GM18498 (cell line): ENCODE data around the gene MAP3K15.

Source experiments
- ATAC-seq: cut with Tn5 transposase; IDR thresholded peaks from one replicate; pipeline ENCODE4 v1.9.1; 2021; ENCODE audit warnings: mild to moderate bottlenecking, moderate library complexity; ENCODE audit not compliant: unreplicated experiment

Gene MAP3K15, protein sequence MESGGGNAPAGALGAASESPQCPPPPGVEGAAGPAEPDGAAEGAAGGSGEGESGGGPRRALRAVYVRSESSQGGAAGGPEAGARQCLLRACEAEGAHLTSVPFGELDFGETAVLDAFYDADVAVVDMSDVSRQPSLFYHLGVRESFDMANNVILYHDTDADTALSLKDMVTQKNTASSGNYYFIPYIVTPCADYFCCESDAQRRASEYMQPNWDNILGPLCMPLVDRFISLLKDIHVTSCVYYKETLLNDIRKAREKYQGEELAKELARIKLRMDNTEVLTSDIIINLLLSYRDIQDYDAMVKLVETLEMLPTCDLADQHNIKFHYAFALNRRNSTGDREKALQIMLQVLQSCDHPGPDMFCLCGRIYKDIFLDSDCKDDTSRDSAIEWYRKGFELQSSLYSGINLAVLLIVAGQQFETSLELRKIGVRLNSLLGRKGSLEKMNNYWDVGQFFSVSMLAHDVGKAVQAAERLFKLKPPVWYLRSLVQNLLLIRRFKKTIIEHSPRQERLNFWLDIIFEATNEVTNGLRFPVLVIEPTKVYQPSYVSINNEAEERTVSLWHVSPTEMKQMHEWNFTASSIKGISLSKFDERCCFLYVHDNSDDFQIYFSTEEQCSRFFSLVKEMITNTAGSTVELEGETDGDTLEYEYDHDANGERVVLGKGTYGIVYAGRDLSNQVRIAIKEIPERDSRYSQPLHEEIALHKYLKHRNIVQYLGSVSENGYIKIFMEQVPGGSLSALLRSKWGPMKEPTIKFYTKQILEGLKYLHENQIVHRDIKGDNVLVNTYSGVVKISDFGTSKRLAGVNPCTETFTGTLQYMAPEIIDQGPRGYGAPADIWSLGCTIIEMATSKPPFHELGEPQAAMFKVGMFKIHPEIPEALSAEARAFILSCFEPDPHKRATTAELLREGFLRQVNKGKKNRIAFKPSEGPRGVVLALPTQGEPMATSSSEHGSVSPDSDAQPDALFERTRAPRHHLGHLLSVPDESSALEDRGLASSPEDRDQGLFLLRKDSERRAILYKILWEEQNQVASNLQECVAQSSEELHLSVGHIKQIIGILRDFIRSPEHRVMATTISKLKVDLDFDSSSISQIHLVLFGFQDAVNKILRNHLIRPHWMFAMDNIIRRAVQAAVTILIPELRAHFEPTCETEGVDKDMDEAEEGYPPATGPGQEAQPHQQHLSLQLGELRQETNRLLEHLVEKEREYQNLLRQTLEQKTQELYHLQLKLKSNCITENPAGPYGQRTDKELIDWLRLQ (N-terminal part only)

GRCh38 chrX:19514791-19515614 is at the start of gene MAP3K15:
TSS of gene MAP3K15 (minus strand) at chrX:19515508. CDS start at chrX:19515261, 247 bp downstream.
- no peak for ATAC-seq

- no peak for ATAC-seq
Measured at GRCh38 chrX:19564606-19565005, 49.3 kb upstream of the MAP3K15 start.

DNA sequence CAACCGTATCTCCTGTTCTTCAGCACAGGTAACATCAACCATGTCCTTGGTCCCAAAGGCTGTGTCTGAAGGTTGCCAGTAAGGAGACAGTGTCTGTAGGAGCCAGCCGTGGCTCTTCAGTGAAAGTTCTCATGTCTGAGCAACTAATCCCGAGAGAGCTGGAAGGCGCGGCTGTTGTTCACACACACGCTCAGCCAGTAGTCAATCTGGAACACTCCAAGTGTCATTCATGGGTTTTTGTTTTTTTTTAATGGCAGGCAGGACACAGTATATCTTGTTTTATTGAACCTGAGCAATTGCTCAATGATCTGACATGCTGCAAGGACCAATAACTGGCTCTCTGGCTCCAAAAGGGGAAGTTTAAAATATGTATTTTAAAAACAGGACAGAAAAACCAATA is 48.4 kb upstream of the MAP3K15 start:
- ATAC-seq, result no peak

GRCh38 chrX:19563327-19563726 is 48.0 kb upstream of the MAP3K15 start:
- ATAC-seq, result no peak

DNA sequence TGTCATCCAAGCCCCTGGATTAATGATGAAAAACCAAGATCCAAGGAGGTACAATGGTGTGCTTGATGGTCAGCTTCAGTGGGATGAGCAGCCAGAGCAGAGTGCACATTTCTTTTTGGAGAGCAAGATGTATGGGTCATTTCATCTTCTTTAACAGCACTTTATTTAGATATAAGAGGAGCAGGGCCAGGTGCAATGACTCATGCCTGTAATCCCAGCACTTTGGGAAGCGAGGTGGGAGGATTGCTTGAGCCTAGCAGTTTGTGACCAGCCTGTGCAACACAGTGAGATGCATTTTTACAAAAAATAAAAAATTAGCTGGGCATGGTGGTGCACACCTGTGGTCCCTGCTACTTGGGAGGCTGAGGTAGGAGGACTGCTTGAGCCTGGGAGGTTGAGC is 45.3 kb upstream of the MAP3K15 start:
- ATAC-seq, result no peak

- no peak for ATAC-seq
Measured at GRCh38 chrX:19557822-19558221, 42.5 kb upstream of the MAP3K15 start.

GRCh38 chrX:19556202-19556601 is 40.9 kb upstream of the MAP3K15 start:
- ATAC-seq, result no peak

- ATAC-seq, result no peak
Measured at GRCh38 chrX:19555683-19556082, 40.4 kb upstream of the MAP3K15 start.

GRCh38 chrX:19555236-19555635 is 39.9 kb upstream of the MAP3K15 start:
- no peak for ATAC-seq

GRCh38 chrX:19554786-19555185 is 39.5 kb upstream of the MAP3K15 start:
- ATAC-seq, result no peak

- ATAC-seq, result no peak
Measured at GRCh38 chrX:19552793-19553192, 37.5 kb upstream of the MAP3K15 start.

DNA sequence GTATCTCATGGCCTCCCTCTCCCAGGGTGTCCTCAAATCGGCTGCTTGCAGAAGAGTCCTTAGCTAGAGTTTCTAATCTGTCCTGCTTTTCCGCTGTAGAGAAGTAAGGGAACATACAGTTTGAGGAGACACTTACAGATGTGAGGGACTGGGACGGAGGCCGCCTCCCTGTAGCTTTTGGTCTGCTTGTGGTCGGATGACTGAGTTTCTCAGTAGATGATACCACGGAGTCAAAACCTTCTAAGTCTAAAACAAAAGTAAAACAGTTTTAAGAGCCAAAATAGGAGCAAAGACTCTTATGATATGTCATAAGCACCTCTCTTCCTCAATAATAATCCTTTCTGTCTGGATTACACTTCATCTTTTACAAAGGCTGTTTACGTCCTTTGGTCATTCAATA is 34.5 kb upstream of the MAP3K15 start:
- ATAC-seq, result no peak

GRCh38 chrX:19548934-19549333 is 33.6 kb upstream of the MAP3K15 start:
- no peak for ATAC-seq

DNA sequence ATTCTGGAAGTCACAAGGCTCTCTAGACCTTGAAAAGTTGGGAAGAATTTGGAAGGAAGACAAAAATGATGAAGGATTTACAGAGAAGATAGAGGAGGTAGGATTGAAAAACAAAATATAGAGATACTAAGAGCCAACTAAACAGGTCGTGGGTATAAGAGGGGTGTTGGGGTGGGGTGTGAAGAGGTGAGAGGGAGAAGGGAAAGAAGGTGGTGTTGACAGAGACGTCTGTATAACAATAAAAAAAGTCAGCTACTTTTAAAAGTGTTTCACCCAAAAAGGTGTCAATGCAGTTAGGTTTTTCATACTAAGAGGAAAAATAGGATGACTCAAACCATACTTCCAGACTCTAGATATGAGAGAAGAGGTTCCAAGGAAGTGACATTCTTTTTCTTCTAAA is 33.0 kb upstream of the MAP3K15 start:
- ATAC-seq, result no peak

GRCh38 chrX:19545651-19546050 is 30.3 kb upstream of the MAP3K15 start:
- no peak for ATAC-seq

- ATAC-seq, result no peak
Measured at GRCh38 chrX:19544693-19545305, 29.5 kb upstream of the MAP3K15 start.

DNA sequence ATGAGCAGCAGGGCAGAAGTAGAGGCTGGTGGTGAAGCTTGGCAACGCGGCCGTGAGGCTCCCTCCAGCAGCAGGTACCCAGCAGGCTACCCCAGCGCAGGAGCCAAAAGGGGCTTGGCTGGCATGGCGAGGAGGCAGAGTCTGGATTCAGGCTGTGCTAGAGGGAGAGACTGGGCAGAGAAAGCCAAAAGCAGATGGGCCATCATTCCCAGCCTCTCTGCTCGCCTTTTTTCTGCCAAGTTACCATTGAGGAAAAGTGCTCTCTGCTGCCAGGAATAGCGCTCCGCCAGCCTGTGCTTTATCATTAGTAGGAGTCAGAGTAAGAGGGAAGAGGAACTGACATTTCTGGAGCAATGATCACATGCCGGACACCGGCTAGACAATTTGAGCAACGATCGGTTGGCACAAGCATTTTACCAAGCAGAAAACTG is 28.7 kb upstream of the MAP3K15 start:
- no peak for ATAC-seq

DNA sequence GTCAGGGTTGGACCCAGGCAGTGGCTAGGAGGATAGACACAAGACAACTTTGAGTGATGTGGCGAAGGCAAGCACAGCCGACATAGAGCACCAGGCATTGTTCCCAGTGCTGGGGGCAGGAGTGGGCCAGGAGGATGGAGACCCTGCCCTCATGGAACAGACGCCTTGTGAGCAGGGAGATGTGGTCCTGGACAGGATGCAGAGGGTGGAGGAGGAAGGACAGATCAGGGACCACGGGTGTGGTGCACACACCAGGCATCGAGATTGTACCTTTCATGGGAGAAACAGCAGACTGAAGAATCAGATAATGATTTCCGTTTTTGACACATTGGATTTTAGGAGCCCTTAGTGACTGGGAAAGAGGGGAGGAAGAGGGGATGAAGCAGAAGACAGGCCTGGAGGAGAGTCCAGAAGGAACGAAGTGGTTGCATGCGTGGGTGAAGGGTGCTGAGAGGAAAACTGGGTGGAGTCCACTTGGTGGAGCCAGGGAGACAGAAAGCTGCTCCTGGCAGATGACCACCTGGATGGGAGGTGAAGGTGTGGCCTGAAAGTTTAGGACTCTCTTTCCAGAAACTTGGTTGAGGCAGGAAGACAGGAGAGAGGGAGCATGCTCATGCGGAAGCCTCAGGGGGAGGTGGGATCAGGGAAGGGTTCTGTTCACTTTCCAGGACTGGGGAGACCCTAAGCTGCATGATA is 27.9 kb upstream of the MAP3K15 start:
- ATAC-seq, result no peak

- ATAC-seq, result no peak
Measured at GRCh38 chrX:19541931-19542330, 26.6 kb upstream of the MAP3K15 start.
